HepG2 (cell line): ENCODE measurements around the gene APOC3. TPM values are rescaled to one million over a fixed set of nuclear protein-coding genes. Genes with fewer than 3 reads are reported as not detected.

ENCODE experiments used
- ARID3A ChIP-seq: IDR thresholded peaks from 2 replicates; pipeline ENCODE4 v1.6.1; 2012; ENCODE audit warnings: low read depth, low read length, improper control_type of control experiment
- CEBPB ChIP-seq: IDR thresholded peaks from 2 replicates; pipeline ENCODE4 v1.6.1; 2011; ENCODE audit warnings: low read depth, low read length, improper control_type of control experiment, borderline replicate concordance
- FOXP1 ChIP-seq, 2 experiments: fragments of 450-650 bp in 1 of 2; IDR thresholded peaks; 2 replicates each; pipeline ENCODE4 v1.6.1; 2017 to 2018; ENCODE audit warnings: antibody characterized with exemption in 1 of 2
- HMG20A ChIP-seq: IDR thresholded peaks from 2 replicates; pipeline ENCODE4 v1.6.1; 2016; ENCODE audit warnings: borderline replicate concordance
- MED8 ChIP-seq: sonication (generic); formaldehyde crosslinking; IDR thresholded peaks from 2 replicates; pipeline ENCODE4 v1.8.1; 2023; ENCODE audit warnings: mild to moderate bottlenecking, missing genetic modification reagents; ENCODE audit not compliant: insufficient replicate concordance
- MEF2D ChIP-seq: sonication (generic); formaldehyde crosslinking; IDR thresholded peaks from 2 replicates; pipeline ENCODE4 v1.5.1; 2020; ENCODE audit warnings: mild to moderate bottlenecking, missing genetic modification reagents
- MIXL1 ChIP-seq: IDR thresholded peaks from 2 replicates; pipeline ENCODE4 v1.6.1; 2016
- PITX1 ChIP-seq: sonication (generic); formaldehyde crosslinking; IDR thresholded peaks from 2 replicates; pipeline ENCODE4 v1.5.1; 2020; ENCODE audit warnings: mild to moderate bottlenecking, missing genetic modification reagents
- STAG1 ChIP-seq: sonication (generic); formaldehyde crosslinking; IDR thresholded peaks from 2 replicates; pipeline ENCODE4 v1.4.0; 2020; ENCODE audit warnings: missing genetic modification reagents
- ZFP36 ChIP-seq: fragments of 150-350 bp; IDR thresholded peaks from 2 replicates; pipeline ENCODE4 v1.6.1; 2018; ENCODE audit warnings: borderline replicate concordance, low read length, low read depth; ENCODE audit not compliant: partially characterized antibody
- ZNF333 ChIP-seq: sonication (generic); formaldehyde crosslinking; IDR thresholded peaks from 2 replicates; pipeline ENCODE4 v1.4.0; 2020; ENCODE audit warnings: mild to moderate bottlenecking, missing genetic modification reagents, borderline replicate concordance
- ZNF501 ChIP-seq: sonication (generic); formaldehyde crosslinking; IDR thresholded peaks from 2 replicates; pipeline ENCODE4 v1.5.1; 2020; ENCODE audit warnings: mild to moderate bottlenecking, moderate library complexity, missing genetic modification reagents
- ZNF552 ChIP-seq: sonication (generic); formaldehyde crosslinking; IDR thresholded peaks from 2 replicates; pipeline ENCODE4 v1.9.0; 2022; ENCODE audit warnings: missing genetic modification reagents, mild to moderate bottlenecking, borderline replicate concordance
- ZNF574 ChIP-seq: sonication (generic); formaldehyde crosslinking; IDR thresholded peaks from 2 replicates; pipeline ENCODE4 v1.4.0; 2020; ENCODE audit warnings: missing genetic modification reagents
- ZNF672 ChIP-seq: sonication (generic); formaldehyde crosslinking; IDR thresholded peaks from 2 replicates; pipeline ENCODE4 v1.8.1; 2022; ENCODE audit warnings: missing genetic modification reagents
- ZNF788 ChIP-seq: sonication (generic); formaldehyde crosslinking; IDR thresholded peaks from 2 replicates; pipeline ENCODE4 v1.5.0; 2020; ENCODE audit warnings: mild to moderate bottlenecking, missing genetic modification reagents, borderline replicate concordance
- polyA plus RNA-seq, 8 experiments: library from polyadenylated mRNA; depleted of rRNA in 3 of 8; stranded (reverse) in 7 of 8; unstranded in 1 of 8; fragments of >200 nt; fragmentation: Illumina TruSeq in 4 of 8; extraction: Trizol in 4 of 8; gene quantifications; 2 replicates each; pipeline versions ENCODE4 v1.2.1 to v1.2.3, GENCODE V29; 2011 to 2016; ENCODE audit warnings: low read depth in 4 of 8, missing spikeins in 1 of 8, mixed read lengths in 1 of 8; ENCODE audit not compliant: insufficient read depth in 1 of 8
- total RNA-seq, 5 experiments: library from RNA; depleted of rRNA; stranded (reverse); fragments of >200 nt; fragmentation: Illumina TruSeq; extraction: Trizol; gene quantifications; 2 replicates each; pipeline ENCODE4 v1.2.3, GENCODE V29; 2016; ENCODE audit warnings: low read depth in 1 of 5
- TF ChIP-seq, protein P1 (sequence below): fragments of 450-650 bp; IDR thresholded peaks from 2 replicates; pipeline ENCODE4 v1.6.1; 2016
- TF ChIP-seq, protein P2 (sequence below): sonication (generic); formaldehyde crosslinking; IDR thresholded peaks from 2 replicates; pipeline ENCODE4 v1.5.0; 2020; ENCODE audit warnings: mild to moderate bottlenecking, missing genetic modification reagents

APOC3 gene
- total and polyA plus RNA-seq, 2 of the 13 experiments (the other 11 are each of a cell fraction or from before 2014, with no cell fraction given), result 314 to 687 TPM

DNA sequence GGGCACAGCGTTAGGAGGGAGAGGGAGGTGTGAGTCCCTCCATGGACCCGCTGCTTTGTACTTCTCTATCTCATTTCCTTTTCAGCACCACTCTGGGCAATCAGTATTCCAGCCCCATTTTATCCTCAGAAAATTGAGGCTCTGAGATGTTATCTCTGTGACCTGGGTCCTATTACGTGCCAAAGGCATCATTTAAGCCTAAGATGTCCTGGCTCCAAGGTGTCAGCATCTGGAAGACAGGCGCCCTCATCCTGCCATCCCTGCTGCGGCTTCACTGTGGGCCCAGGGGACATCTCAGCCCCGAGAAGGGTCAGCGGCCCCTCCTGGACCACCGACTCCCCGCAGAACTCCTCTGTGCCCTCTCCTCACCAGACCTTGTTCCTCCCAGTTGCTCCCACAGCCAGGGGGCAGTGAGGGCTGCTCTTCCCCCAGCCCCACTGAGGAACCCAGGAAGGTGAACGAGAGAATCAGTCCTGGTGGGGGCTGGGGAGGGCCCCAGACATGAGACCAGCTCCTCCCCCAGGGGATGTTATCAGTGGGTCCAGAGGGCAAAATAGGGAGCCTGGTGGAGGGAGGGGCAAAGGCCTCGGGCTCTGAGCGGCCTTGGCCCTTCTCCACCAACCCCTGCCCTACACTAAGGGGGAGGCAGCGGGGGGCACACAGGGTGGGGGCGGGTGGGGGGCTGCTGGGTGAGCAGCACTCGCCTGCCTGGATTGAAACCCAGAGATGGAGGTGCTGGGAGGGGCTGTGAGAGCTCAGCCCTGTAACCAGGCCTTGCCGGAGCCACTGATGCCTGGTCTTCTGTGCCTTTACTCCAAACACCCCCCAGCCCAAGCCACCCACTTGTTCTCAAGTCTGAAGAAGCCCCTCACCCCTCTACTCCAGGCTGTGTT is 829 bp upstream of the APOC3 start (continued):
- TF ChIP-seq, protein P1, sequence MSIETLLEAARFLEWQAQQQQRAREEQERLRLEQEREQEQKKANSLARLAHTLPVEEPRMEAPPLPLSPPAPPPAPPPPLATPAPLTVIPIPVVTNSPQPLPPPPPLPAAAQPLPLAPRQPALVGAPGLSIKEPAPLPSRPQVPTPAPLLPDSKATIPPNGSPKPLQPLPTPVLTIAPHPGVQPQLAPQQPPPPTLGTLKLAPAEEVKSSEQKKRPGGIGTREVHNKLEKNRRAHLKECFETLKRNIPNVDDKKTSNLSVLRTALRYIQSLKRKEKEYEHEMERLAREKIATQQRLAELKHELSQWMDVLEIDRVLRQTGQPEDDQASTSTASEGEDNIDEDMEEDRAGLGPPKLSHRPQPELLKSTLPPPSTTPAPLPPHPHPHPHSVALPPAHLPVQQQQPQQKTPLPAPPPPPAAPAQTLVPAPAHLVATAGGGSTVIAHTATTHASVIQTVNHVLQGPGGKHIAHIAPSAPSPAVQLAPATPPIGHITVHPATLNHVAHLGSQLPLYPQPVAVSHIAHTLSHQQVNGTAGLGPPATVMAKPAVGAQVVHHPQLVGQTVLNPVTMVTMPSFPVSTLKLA, result no peak
- no peak for TF ChIP-seq ZNF552 (CRISPR knock-in tag)
- TF ChIP-seq ZNF574 (CRISPR knock-in tag), result peak; percentile 89
- TF ChIP-seq FOXP1 (IDR thresholded peaks at IDR 0.05), result no peak
- TF ChIP-seq FOXP1 (CRISPR knock-in tag; IDR thresholded peaks at IDR 0.05), result peak; percentile 60
- TF ChIP-seq ZNF788, result peak; percentile 78; the same call in 1 of the 2 replicates
- TF ChIP-seq HMG20A (CRISPR knock-in tag), result peak; percentile 66; the same call in 1 of the 2 replicates
- TF ChIP-seq ZNF672 (CRISPR knock-in tag), result no peak
- TF ChIP-seq ZNF501 (CRISPR knock-in tag), result 0 out of 2 replicates have a peak, but pooled peaks have one; percentile 58
- TF ChIP-seq CEBPB, result no peak
- 0 out of 2 replicates have a peak, but pooled peaks have one; percentile 17 for TF ChIP-seq ARID3A
- peak; percentile 23; the same call in 1 of the 2 replicates for TF ChIP-seq ZNF333 (CRISPR knock-in tag)
- peak; percentile 54; the same call in 1 of the 2 replicates for TF ChIP-seq STAG1 (CRISPR knock-in tag)
- TF ChIP-seq MEF2D, result peak; percentile 70; the same call in 1 of the 2 replicates
- peak; percentile 62 for TF ChIP-seq MIXL1 (CRISPR knock-in tag)
- peak; percentile 87 for TF ChIP-seq MED8 (CRISPR knock-in tag)
- TF ChIP-seq PITX1 (CRISPR knock-in tag), result peak; percentile 88; the same call in 1 of the 2 replicates
- TF ChIP-seq, protein P2, sequence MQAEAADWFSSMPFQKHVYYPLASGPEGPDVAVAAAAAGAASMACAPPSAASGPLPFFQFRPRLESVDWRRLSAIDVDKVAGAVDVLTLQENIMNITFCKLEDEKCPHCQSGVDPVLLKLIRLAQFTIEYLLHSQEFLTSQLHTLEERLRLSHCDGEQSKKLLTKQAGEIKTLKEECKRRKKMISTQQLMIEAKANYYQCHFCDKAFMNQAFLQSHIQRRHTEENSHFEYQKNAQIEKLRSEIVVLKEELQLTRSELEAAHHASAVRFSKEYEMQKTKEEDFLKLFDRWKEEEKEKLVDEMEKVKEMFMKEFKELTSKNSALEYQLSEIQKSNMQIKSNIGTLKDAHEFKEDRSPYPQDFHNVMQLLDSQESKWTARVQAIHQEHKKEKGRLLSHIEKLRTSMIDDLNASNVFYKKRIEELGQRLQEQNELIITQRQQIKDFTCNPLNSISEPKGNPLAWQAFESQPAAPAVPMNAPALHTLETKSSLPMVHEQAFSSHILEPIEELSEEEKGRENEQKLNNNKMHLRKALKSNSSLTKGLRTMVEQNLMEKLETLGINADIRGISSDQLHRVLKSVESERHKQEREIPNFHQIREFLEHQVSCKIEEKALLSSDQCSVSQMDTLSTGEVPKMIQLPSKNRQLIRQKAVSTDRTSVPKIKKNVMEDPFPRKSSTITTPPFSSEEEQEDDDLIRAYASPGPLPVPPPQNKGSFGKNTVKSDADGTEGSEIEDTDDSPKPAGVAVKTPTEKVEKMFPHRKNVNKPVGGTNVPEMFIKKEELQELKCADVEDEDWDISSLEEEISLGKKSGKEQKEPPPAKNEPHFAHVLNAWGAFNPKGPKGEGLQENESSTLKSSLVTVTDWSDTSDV (CRISPR knock-in tag), result no peak
- TF ChIP-seq ZFP36, result no peak
